G401 (cell line): ENCODE data around the gene TOMM34. TPM values are rescaled to one million over a fixed set of nuclear protein-coding genes. Genes with fewer than 3 reads are reported as not detected.

Source experiments
- DNase-seq: peaks from one replicate; pipeline ENCODE4 v3.0.0-alpha.2; 2015; ENCODE audit warnings: low spot score
- in situ Hi-C: cut with HindIII; loops from 2 replicates; pipeline ENCODE4 v1.10.0; 2016; ENCODE audit warnings: low sequenced_read_pairs, mixed read lengths
- total RNA-seq: library from RNA; depleted of rRNA; stranded (reverse); fragments of >200 nt; shearing (Covaris generic); gene quantifications from 2 replicates; pipeline ENCODE4 v1.2.3, GENCODE V29; 2014

TOMM34 gene
- total RNA-seq, 1 experiment from 2014 or later = 42.0 TPM

DNA sequence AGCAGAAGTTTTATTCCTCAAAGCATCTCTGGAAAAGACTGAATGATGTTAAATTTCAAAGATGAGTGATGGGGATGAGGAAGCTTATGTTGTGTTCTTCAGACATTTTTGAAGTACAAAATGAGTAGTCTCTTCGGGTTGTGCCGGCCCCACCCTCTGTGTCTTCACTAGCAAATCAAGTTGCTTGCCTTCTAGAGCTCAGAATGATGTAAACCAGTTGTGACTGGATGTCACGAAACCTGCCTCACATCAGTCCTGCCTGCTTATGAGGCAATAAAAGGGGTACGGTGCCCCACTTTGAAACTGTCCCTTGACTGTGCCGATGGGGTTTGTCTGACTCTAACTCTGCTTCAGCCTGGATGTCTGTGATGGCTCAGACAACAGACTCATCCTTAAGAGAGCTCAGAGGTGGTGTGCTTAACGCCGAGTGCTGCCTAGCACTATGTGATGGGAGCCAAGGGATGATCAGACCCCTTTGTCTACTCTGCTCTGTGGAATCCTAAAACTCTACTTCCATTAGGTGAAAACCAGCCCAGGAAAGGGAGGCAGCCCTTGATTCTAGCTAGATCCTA lies 19.0 kb downstream of the TOMM34 start:
- in situ Hi-C loops = no loop called here

GRCh38 chr20:44938637-44939036 lies 21.6 kb downstream of the TOMM34 start:
- in situ Hi-C loops = no loop called here
- no peak for DNase-seq

More for the DNA sequence above, 19.0 kb downstream of the TOMM34 start:
- DNase-seq = no peak

GRCh38 chr20:44936510-44936909 lies 23.7 kb downstream of the TOMM34 start:
- in situ Hi-C loops = no loop called here
- no peak for DNase-seq

DNA sequence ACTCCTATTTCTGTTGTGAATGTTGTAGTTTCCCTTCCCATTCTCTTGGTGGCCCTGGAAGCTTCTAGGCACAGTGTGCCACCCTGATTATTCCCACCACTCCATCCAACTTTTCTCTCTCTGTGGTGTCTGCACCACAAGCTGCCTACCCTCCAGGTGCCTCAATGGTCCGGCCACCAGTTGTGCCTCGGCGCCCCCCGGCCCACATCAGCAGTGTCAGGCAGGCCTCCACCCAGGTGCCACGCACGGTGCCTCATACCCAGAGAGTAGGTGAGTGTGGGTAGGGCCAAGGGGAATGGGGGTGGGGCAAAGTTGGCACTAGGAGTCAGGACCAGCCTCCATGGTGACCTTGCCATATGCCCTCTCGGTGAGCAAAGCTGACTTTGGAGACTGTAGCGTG lies 27.3 kb downstream of the TOMM34 start:
- in situ Hi-C loops = no loop called here
- DNase-seq = no peak

DNA sequence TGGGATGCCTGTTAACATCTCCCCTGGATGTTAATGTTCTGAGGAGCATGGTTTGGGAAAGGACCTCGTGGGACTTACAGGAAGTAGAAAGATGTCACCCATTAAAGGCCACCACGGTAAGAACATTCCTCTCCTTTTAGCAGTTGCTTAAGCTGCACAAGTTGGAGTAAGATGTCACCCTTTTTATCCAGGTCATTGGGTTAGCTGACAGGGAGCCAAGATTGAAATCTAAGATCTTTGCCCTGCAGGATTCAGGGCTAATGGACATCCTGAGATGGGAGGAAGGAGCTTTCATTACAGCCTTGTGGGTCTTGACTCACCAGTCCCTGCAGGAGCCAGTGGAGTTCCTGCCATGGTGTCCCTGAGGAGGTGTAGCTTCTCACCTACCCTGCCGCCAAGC lies 28.3 kb downstream of the TOMM34 start:
- in situ Hi-C loops = no loop called here
- no peak for DNase-seq

DNA sequence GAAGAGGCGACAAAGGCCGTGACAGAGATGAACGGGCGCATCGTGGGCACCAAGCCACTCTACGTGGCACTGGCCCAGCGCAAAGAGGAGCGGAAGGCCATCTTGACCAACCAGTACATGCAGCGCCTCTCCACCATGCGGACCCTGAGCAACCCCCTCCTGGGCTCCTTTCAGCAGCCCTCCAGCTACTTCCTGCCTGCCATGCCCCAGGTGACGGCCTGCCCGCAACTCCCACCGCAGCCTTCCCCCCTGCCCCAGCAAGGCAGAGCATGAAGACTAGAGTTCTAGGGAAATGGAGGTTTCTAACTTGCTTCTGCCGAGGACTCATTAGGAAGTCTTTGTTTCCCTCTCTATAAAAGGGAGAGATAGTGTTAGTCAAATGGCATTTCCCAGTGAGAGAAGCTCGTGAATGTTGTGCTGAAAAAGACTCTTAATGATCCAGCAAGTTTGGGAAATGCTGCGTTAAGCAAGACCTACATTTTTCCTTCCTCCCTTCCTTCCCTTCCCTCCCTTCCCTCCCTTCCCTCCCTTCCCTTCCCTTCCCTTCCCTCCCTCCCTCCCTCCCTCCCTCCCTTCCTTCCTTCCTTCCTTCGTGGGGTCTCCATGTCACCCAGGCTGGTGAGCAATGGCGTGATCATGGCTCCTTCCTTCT lies 29.6 kb downstream of the TOMM34 start:
- no peak for DNase-seq
- in situ Hi-C loops = no loop called here

DNA sequence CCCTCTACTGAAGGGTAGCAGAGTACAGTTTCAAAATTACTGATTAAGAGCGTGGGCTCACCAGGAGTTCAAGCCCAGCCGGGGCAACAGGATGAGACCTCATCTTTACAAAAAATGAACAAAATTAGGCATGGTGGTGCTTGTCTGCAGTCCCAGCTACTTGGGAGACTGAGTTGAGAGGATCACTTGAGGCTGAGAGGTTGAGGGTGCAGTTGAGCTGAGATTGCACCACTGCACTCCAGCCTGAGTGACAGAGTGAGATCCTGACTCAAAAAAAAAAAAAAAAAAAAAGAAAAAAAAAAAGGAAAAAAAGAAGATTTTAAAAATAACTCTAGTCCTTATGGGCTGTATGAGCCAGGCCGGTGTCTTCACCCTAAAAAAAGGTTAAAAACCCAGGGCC lies 31.6 kb downstream of the TOMM34 start:
- in situ Hi-C loops = no loop called here
- DNase-seq = no peak

- in situ Hi-C loops = no loop called here
- DNase-seq = no peak
These were observed 35.7 kb downstream of the TOMM34 start for GRCh38 chr20:44924541-44924940.

- DNase-seq = no peak
- in situ Hi-C loops = no loop called here
These were observed 38.8 kb downstream of the TOMM34 start for GRCh38 chr20:44921447-44921846.

DNA sequence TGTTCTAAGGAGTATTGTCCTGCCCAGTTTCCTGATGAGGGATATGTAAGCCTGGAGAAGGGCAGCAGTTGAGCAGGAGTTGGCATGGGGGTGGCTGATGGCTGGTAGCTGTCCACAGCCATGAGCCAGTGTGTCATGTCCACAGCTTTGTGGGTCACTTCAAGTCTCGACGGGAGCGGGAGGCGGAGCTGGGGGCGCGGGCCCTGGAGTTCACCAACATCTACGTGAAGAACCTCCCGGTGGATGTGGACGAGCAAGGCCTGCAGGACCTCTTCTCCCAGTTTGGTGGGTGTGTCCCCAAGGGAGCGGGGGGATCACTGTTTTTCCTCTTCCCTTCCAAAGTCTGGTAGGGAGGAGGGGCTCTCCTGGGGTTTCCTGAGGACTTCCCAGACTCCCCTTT lies 41.4 kb downstream of the TOMM34 start:
- in situ Hi-C loops = no loop called here
- DNase-seq = no peak

- DNase-seq = no peak
- in situ Hi-C loops = no loop called here
These were observed 41.9 kb downstream of the TOMM34 start for GRCh38 chr20:44918342-44918741.

GRCh38 chr20:44917399-44917798 lies 42.8 kb downstream of the TOMM34 start:
- in situ Hi-C loops = no loop called here
- DNase-seq = no peak

DNA sequence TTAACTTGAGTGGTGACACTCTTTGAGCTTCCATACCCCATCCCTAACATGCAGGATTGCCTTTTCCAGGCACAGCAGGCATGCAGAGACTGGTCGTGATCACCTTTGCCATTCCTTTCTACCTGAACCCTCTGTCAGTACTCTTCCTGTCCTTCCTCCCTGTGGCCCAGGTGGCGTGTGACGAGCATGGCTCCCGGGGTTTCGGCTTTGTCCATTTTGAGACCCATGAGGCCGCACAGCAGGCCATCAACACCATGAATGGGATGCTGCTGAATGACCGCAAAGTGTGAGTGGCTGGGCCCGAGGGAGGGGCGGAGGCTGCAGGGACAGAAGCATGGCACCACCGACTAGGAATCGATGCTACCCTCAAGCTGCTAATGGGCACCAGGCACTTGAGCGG lies 43.6 kb downstream of the TOMM34 start:
- in situ Hi-C loops = no loop called here
- DNase-seq = no peak

DNA sequence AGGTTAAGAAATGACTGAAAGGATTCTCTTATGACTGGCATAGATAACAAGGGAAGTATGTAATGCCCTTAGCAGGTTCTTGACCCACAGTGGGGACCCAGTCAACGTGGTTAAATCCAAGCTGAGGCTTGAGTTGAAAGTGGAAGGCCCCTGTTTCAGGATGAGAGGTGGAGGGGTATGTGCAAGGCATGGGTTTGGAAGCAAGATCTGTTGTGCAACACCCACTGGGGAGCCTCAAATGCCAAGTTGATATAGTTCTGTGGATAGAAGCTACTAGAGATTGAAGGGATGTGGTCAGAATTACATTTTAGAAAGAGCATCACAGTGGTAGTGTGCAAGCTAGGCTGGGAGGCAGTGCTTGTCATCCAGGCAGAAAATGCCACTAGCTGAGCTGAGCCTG lies 45.3 kb downstream of the TOMM34 start:
- in situ Hi-C loops = no loop called here
- DNase-seq = no peak

- in situ Hi-C loops = no loop called here
- DNase-seq = no peak
These were observed 48.0 kb downstream of the TOMM34 start for GRCh38 chr20:44912189-44912588.

DNA sequence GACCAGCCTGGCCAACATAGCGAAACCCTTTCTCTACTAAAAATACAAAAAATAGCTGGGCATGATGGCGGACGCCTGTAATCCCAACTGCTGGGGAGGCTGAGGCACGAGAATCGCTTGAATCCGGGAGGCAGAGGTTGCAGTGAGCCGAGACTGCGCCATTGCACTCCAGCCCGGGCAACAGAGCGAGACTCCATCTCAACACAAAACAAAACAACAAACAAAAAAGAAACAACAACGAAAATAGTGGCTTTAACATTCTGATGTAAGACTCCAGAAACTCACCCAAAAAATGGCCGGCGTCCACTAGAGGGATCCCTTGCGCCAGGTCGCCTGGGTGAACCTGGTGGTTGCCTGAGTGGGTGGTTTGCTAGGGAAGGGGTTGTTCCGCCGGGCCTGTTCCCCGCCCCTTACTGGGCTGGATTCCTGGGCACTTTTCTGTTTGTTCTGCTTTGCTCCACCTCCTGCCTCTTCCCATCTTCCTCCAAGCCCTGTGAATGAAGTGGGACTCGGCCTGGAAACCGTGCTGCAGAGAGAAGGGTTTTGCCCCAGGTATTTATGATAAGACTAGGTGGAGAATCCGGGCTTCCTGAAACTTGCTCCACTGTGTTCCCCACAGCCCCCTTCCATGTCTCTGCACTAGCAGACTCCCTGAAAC lies 48.8 kb downstream of the TOMM34 start:
- peak; percentile 34 for DNase-seq
- in situ Hi-C loops = no loop called here

DNA sequence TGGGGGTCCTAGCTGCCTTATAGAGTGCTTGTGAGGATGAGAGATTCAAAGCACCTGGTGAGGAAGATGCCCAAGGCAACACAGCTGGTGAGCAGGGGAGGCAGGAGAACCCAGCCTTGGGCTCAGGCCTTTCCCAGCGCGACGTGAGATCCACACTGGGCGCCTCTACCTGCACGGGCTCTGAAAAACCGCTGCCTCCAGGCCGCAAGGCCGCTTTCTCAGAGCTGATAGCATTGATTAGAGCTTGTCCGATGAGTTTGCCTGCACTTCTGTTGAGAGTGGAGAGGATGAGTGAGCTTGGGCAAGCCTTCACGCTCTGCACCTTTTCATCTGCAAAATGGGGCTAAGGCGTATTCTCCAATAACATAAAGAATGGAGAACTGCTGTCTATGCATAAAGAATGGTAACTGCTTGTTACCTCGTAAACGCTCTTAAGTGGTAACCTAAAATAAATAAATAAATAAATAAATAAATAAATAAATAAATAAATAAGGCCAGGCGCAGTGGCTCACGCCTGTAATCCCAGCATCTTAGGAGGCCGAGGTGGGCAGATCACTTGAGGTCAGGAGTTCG lies 49.4 kb downstream of the TOMM34 start:
- in situ Hi-C loops = no loop called here
- DNase-seq = no peak

DNA sequence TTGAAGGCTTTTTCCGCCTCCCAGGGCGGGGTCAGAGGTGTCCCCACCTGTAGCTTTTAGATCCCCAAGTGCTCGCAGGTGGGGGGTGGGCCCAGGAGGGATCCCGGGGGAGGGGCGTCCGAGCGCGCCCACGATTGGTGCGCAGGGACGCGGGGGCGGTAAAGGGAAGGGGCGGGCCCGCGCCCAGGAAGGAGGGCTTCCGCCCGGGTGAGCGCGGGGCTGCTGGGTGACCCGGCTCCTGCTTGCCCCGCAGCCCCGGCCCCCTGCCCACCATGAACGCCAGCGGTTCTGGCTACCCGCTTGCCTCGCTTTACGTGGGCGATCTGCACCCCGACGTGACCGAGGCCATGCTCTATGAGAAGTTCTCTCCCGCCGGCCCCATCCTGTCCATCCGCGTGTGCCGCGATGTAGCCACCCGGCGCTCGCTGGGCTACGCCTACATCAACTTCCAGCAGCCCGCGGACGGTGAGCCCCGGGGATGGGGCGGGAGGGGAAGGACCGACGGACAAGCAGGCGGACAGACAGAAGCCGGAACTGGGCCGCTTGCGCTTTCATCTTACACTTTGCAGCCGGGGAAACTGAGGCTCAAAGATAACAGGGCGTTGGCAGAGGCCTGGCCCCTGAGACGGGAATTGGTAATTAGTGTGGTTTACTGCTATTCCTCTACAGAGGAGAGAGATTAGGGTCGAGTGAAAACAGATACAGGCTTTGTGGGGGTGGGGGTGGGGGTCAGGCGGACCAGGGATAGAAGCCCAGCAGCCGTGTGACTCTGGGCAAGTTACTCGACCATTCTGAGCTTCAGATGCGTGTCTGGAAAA lies 50.1 kb downstream of the TOMM34 start, which contains the start of gene PABPC1L:
PABPC1L (plus strand) TSS at position 189 of the 818 bp plus-strand sequence; CDS start at position 273, 84 bp downstream.
- in situ Hi-C loops = no loop called here
- peak; percentile 19 for DNase-seq

- DNase-seq = no peak
- in situ Hi-C loops = no loop called here
These were observed 51.0 kb downstream of the TOMM34 start for GRCh38 chr20:44908987-44909871.
